Stimulated activated CD4-positive, alpha-beta T cell treated with anti-CD3 and anti-CD28 coated beads, Interleukin-12 subunit alpha, Interleukin-12 subunit beta, amount 100 ng/mL, for 24 hours (primary cell): ENCODE results near the gene MUC5B.

Experiments
- DNase-seq, 2 experiments: peaks; one replicate each; pipeline ENCODE4 v3.0.0-alpha.2; 2020; ENCODE audit warnings: low read depth in 2 of 2

Gene MUC5B

DNA sequence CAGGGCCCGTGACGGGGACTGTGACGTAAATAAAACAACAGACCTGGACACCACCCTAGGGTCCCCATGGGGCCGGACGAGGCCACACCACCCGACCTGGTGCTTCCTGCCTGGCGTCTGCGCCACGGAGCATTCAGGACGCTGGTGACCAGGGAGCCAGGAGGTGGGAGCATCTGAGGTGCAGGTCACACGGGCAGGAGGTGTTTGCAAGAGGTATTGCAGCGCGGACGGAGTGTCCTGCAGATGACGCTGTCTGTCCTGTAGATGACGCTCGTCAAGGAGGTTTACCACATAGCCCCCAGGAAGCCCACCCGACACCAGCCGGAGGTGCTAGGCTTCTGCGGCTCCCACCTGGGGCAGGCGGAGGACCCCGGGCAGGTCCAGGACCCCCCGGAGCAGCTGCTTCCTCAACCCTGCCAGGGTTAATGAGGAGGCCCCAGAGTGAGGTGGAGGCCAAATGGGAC lies 986 bp upstream of the MUC5B start:
- DNase-seq, result no peak

DNA sequence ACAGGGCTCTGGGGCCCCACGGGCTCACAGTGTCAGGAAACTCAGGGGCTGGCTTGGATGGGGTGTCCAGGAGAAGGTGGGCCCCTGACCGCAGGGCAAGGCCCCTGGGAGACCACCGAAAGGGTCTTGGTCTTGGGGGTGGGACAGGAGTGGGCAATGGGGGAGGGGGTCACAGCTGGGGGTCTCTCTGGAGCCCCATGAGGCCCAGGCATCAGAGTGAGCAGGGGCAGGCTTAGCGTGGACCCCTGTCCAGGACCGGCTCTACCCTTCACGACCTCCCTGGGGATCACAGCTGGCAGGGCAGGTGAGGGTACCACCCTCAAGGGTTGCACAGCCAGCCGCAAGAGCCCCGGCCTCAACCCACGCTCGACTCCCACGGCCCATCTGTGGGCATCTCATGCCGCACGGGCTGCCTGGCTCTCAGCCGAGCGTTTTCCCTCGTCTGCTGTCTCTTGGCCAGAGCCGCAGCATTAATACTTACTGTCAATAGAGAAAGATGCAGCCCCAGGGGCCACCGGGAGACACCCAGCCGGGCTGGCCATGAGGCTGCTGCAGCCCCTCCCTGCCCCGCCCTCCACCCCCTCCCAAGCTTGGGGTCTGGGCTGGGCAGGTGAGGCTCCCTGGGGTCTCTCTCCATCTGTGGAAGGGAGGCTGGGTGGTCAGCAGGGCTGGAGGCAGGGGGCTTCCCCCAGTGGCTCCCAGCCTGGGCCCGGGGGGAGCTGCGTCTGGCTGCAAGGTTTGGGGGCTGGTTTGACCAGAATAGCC lies 662 bp downstream of the MUC5B start:
- no peak for DNase-seq

DNA sequence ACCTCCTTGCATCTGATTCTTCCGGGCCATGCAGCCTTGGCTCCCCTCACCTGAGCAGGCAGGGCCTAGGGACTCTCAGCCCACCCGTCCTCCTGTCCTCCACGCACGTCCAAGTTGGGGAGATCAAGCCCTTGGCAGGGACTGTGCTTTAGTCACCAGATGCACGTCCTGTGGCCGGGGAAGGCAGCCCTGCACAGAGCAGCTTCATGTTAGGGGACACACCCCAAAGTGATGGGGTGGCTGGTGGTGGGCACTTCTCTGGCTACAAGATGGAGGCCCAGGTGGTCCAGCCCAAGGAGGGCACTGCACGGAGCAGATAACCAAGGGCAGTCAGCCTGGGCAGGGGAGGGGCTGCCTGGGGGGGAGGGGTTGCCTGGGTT lies 1.2 kb downstream of the MUC5B start:
- DNase-seq, result no peak

DNA sequence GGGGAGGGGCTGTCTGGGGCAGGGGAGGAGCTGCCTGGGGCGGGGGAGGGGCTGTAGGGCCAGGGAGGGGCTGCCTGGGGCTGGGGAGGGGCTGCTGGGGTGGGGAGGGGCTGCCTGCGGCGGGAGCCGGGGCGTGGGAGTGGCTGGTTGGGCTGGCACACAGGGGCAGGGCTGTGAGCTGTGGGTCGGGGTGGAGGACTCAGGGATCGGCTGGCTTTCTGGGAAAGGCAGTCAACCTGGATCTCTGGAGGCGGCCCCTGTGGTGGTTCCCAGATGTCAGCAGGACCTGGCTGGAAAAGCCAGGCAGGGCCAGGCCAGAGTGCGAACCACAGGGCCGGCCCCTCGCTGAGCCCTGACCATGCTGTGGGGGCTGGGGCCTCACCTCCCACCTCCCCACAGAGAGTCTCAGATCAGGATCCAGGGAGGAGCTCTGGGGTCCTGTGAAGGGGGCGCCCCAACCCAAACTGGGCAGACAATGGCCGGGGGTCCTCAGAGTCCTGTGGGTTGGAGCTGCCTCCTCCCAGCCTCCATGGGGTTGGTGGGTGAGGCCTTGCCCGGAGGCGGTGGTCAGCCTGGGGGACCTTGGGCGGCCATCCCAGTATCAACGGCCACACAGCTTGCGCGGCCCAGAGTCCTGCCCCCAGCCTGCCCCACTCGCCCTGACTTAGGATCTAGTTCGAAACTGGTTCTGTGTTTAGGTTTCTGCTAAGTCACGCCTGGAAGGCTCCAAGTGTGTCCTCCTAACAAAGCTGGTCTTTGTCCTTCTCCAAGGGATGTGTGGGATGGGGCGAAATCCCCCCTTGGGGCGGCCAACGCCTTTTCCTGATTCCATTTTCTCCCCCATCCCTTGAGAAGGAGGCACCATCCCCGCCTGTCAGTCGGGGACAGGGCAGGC lies 1.9 kb downstream of the MUC5B start:
- no peak for DNase-seq

DNA sequence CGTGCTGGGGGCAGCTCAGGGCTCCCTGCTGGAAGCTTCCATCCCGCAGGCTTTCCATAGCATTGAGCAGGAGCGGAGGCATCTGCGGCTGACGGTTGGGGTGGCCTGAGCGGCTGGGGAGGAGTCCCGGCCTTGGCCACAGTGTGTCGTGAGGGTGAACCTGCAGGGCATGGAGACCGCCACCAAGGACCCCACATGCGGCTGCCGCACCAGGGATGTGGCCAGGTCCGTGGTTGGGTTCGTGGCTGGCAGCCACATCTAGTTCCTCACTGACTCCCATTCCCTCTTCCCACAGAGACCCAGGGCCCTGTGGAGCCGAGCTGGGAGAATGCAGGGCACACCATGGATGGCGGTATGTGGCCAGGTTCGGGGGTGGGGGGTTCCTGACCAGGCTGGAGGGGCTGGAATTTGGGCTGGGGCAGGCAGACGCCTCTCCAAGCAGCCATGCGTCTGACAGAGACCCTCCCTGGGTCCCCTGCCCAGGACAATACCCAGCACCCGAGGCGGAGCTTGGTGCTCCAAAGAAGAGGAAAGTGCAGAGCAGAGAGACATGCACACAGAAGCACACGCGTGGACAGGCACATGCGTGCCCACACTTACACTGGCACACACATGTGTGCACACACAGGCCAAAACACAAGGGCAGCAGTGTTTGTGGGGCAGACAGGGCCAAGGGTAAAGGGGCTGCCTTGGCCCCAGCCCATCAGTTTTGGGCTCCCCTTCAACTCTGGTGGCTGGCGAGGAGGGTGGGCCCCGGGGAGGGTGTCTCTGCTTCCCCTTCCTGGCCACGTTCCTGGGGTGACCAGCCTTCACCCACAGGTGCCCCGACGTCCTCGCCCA lies 2.7 kb downstream of the MUC5B start:
- no peak for DNase-seq

DNA sequence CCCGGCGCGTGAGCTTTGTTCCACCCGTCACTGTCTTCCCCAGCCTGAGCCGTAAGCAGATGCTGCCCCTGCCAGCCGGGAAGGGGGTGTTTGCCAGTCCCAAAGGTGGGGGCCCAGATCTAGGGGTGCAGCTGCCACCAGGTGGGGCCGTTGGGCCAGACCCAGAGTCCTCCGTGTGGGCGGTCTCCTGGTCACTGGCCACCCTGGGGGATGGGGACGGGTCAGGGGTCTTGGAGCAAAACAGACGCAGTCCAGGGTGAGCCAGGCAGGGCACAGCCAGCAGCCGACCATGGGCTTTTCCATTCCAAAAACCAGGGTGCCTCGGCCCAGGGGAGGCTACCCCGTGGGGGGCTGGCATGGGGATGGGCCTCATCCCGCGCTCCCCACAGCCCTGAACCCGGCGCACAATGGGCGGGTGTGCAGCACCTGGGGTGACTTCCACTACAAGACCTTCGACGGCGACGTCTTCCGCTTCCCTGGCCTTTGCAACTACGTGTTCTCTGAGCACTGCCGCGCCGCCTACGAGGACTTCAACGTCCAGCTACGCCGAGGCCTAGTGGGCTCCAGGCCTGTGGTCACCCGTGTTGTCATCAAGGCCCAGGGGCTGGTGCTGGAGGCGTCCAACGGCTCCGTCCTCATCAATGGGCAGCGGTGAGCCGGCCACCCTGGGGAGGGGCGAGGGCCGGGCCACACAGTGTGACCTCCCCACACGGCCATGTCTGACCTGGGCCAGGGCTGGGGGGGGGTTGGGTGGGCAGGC lies 3.5 kb downstream of the MUC5B start:
- no peak for DNase-seq

DNA sequence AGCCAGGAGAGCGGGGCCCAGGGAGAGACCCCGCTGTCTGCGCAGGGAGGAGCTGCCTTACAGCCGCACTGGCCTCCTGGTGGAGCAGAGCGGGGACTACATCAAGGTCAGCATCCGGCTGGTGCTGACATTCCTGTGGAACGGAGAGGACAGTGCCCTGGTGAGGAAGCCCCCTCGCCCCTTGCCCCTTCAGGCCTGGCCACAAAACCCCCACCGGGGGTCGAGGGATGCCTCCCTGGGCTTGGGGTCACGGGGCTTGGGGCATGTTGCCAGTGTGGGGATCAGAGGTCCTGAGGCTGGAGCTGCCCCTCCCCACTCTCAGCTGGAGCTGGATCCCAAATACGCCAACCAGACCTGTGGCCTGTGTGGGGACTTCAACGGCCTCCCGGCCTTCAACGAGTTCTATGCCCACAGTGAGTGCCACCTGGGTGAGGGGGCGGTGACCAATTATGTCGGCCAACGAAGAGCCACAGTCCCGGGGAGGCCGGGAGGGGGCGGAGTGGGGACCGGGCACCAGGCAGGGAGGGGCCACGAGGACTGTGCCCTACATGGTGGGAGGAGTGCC lies 4.2 kb downstream of the MUC5B start:
- no peak for DNase-seq

DNA sequence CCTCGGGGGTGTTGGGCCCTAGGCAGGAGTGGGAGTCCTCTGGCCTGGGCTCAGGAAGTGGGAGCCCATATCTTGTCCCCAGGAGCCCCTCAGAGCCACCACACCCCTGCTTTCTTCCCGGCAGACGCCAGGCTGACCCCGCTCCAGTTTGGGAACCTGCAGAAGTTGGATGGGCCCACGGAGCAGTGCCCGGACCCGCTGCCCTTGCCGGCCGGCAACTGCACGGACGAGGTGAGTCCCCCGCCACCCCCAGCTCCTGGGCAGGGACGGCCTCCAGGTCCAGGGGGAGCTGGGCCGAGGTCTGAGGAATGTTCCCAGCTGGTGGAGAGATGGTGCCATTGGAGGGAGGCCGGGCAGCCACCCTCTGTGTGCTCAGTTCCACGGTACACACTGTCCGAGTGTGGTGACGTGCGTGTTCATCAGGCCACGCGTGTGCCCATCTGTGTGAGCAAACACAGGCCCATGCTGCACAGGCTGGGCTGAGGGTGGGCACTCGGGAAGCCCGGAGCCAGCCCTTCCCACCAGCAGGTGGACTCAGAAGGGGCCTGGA lies 4.8 kb downstream of the MUC5B start:
- DNase-seq, result no peak

DNA sequence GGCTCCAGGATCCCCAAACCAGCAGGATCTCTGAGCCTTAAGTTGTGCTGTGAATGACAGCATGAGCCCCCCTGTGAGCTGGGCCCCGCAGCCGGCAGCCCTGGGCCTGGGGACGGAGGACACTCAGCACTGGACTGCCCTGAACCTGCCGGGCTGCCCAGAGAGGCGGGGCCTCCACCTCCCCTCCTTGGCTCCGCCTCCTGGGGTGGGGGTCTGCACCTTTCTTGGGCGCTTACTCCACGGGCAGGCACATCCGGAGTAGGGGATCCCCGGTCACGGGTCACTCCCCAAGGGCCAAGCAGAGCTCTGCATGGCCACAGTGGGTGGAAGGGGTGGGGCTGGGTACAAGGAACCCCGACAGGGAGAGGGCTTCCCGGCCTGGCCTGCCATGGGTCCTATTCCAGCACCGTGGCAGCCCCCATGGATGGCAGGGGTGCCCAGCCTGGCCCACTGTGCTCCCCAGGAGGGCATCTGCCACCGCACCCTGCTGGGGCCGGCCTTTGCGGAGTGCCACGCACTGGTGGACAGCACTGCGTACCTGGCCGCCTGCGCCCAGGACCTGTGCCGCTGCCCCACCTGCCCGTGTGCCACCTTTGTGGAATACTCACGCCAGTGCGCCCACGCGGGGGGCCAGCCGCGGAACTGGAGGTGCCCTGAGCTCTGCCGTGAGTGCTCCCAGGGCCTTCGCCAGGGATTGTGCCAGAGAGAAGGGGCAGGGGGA lies 5.4 kb downstream of the MUC5B start:
- DNase-seq, result no peak

DNA sequence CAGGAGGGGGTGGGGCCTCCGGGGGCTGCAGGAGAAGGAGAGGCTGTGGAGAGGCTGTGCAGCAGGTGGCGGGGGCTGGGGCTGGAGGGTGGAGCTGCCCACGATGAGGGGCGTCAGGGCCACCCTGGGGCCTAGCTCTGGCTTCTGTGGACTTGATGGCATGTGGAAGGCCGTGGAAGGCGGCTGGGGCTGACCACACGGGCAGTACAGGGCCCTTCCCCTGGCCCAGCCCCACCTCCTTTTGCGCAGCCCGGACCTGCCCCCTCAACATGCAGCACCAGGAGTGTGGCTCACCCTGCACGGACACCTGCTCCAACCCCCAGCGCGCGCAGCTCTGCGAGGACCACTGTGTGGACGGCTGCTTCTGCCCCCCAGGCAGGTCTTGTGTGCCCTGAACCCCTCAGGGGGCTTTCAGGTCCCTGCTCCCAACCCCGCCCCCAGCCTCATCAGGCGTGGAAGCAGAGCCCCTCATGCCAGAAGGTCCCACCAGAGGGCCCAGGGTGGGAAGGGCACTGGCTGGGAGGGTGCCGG lies 6.1 kb downstream of the MUC5B start:
- no peak for DNase-seq

DNA sequence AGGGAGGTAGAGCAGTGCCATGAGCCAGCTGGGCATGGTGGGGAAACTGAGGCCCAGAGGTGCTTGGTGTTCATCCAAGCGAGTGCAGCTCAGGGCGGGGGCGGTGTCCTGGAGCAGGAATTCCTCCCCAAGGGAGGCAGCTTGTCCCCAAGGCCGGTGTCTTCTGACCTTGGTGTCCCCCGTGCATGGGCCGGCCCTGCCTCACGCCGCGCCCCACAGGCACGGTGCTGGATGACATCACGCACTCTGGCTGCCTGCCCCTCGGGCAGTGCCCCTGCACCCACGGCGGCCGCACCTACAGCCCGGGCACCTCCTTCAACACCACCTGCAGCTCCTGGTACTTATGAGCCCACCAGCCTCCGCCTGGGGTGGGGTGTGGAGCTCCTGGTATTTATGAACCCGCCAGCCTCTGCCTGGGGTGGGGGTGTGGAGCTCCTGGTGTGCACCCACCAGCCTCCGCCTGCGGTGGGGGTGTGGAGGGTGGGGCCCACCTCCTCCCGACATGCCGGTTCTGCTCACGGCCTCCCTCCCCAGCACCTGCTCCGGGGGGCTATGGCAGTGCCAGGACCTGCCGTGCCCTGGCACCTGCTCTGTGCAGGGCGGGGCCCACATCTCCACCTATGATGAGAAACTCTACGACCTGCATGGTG lies 6.7 kb downstream of the MUC5B start:
- no peak for DNase-seq

DNA sequence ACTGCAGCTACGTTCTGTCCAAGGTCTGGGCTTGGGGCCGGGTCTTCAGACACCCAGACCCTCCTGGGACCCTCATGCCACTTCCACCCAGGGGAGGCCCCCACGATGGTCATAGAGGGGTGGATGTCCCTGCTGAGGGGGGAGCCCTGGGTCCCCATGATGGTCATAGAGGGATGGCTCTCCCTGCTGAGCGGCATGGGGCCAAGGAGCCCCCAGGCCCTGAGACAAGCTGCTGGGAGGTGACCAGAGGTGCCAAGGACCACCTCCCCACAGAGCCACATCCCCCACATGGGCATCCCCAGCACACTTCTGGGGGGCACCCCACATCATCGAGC lies 7.2 kb downstream of the MUC5B start:
- no peak for DNase-seq

DNA sequence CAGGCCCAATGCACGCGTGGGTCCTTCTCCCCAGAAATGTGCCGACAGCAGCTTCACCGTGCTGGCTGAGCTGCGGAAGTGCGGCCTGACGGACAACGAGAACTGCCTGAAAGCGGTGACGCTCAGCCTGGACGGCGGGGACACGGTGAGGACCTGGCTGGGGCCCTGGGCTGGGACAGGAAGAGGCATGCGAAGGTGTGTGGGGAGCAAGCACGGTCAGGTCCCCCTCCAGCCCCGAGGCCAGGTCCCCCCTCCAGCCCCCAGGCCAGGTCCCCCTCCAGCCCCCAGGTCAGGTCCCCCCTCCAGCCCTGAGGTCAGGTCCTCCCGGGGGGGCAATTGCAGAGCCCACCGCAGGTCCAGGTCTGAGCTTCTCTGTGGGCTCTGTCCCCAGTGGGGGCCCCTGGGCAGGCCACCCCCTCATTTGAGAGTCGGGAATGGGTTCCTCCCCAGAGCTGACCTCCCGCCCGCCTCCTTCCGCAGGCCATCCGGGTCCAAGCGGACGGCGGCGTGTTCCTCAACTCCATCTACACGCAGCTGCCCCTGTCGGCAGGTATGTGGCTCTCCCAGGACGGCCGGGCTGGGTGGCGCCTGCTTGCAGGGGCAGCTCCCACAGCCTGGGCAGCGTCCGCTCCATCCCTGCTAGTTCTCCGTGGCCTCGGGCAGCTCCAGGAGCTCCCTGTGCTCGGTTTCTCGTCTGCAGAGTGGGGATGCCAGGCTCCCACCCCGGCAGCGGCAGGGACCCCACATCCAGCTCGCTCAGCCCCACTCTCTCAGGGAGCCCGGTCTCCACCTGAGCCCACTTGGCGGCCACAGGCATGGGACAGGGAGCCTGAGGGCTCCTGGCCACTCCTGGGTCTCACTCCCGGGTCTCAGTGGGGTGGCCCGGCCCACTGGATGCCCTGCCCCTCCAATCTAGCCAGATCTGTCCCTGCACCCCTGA lies 7.9 kb downstream of the MUC5B start:
- DNase-seq, result no peak

DNA sequence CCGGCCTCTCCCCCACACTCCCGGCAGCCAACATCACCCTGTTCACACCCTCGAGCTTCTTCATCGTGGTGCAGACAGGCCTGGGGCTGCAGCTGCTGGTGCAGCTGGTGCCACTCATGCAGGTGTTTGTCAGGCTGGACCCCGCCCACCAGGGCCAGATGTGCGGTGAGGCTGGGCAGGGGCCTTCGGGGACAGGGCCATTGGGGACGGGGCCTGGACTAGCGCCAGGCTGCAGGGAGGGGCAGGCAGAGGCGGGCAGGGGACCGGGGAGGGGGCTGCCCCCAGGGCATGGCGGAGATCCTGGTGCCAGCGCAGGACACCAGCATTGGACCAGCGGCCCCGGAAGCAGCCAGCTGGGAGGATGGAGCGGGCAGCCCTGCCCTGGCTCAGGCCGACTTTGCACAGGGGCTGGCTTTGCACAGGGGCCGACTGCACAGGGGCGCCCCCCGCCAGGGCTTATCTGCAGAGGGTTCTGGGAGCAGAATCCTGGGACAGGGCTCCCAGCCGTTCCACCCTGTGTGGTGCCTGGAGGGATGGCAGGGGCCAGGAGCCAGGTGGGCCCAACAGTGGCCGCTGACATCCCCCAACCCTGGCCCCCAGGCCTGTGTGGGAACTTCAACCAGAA lies 8.6 kb downstream of the MUC5B start:
- no peak for DNase-seq

DNA sequence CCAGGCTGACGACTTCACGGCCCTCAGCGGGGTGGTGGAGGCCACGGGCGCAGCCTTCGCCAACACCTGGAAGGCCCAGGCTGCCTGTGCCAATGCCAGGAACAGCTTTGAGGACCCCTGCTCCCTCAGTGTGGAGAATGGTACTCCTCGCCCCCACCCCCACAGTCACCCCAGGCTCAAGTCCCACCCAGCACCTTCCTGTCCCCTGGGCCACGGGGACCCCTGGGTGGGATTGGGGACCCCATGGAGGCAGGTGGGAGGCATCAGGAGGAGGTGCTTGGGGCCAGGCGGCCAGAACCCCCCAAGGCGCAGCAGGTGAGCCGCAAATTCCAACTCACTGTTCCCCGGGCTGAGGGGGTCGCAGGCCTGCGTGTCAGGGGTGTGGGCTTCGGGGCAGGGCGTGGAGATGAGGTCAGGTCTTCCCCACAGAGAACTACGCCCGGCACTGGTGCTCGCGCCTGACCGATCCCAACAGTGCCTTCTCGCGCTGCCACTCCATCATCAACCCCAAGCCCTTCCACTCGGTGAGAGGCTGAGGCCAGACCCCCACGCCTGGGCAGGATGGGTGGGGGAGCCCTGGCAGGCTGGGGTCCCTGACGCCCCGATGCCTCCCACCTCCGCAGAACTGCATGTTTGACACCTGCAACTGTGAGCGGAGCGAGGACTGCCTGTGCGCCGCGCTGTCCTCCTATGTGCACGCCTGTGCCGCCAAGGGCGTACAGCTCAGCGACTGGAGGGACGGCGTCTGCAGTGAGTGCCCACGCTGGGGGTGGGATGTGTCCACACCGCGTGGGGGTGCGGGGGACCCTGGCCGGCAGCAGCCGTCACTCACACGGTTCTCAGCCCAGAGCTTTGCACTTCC lies 9.4 kb downstream of the MUC5B start:
- no peak for DNase-seq

DNA sequence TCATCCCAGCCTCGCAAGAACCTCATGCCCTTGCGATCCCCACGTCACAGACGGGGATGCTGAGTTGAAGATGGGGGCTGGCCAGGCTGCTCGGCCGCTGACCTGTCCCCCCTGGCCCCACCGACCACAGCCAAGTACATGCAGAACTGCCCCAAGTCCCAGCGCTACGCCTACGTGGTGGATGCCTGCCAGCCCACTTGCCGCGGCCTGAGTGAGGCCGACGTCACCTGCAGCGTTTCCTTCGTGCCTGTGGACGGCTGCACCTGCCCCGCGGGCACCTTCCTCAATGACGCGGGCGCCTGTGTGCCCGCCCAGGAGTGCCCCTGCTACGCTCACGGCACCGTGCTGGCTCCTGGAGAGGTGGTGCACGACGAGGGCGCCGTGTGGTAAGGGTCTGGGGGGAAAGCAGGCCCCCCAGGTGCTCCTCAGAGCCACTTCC lies 10.0 kb downstream of the MUC5B start:
- no peak for DNase-seq
